Adrenal gland (tissue), 12 donors: Measurements from ENCODE around the gene EML1. TPM values are rescaled to one million over a fixed set of nuclear protein-coding genes. Genes with fewer than 3 reads are reported as not detected.

ENCODE experiments used
- DNase-seq, 7 donors: peaks; one replicate each; pipeline ENCODE4 v3.0.0-alpha.2; 2019 to 2020
- H3K27ac ChIP-seq, 5 donors: fragments of 200-600 bp; sonication (generic) in 4 of 5; 1 replicate in 3 of 5; 2 replicates in 2 of 5; pipeline versions ENCODE4 v1.5.1 to v1.8.0; 2016 to 2020; ENCODE audit warnings: mild to moderate bottlenecking in 1 of 5
- H3K27me3 ChIP-seq: fragments of 200-600 bp; 2 replicates; pipeline ENCODE4 v1.8.0; 2021
- H3K36me3 ChIP-seq, 2 donors: fragments of 200-600 bp; replicated peaks in 1 of 2; 1 replicate in 1 of 2; 2 replicates in 1 of 2; pipeline versions ENCODE4 v1.5.1 to v1.8.0; 2018 to 2022
- H3K4me1 ChIP-seq, 2 donors: fragments of 200-600 bp; replicated peaks in 1 of 2; 1 replicate in 1 of 2; 2 replicates in 1 of 2; pipeline versions ENCODE4 v1.5.1 to v1.8.0; 2018 to 2021
- H3K4me3 ChIP-seq, 4 donors: fragments of 200-600 bp; sonication (generic) in 3 of 4; one replicate each; pipeline ENCODE4 v1.5.1; 2016 to 2018
- H3K9me3 ChIP-seq, 3 donors: fragments of 200-600 bp; sonication (generic) in 1 of 3; replicated peaks in 1 of 3; 1 replicate in 2 of 3; 2 replicates in 1 of 3; pipeline versions ENCODE4 v1.5.1 to v1.8.0; 2016 to 2021
- CTCF ChIP-seq, 6 experiments: fragments of 450-650 bp in 4 of 6; fragments of 200-600 bp in 2 of 6; sonication (generic) in 1 of 6; IDR thresholded peaks; 1 replicate in 5 of 6; 2 replicates in 1 of 6; pipeline versions ENCODE4 v1.5.1 to v1.8.0; 2016 to 2021; ENCODE audit warnings: antibody characterized with exemption in 6 of 6, mild to moderate bottlenecking in 2 of 6, moderate library complexity in 1 of 6
- POLR2A ChIP-seq, 2 donors: fragments of 450-650 bp; IDR thresholded peaks; one replicate each; pipeline ENCODE4 v1.6.1; 2017; ENCODE audit warnings: antibody characterized with exemption in 2 of 2, mild to moderate bottlenecking in 2 of 2, moderate library complexity in 1 of 2
- WGBS, 4 donors: extraction: QIAGEN DNeasy Blood & Tissue Kit in 2 of 4; methylation state at CpG; one replicate each; pipeline versions ENCODE4 v1.1.5 to v1.1.7; 2013 to 2017; 5-methylcytosine and 5-hydroxymethylcytosine counted together
- intact Hi-C, 2 donors: fragments of 100-400 bp; cut with DNase I; formaldehyde crosslinking; loops; one replicate each; pipeline versions ENCODE4 v1.14.1 to v1.15.0; 2022 to 2023
- polyA plus RNA-seq, 3 donors: library from polyadenylated mRNA; stranded (reverse); fragments of 200-250 nt in 2 of 3; fragments of 350-450 nt in 1 of 3; fragmentation: Illumina TruSeq in 1 of 3; extraction: RNeasy Lipid Tissue Mini Kit (QIAGEN cat#74804) in 1 of 3; gene quantifications; one replicate each; pipeline ENCODE4 v1.2.3, GENCODE V29; 2013 to 2014
- total RNA-seq, 9 donors: library from RNA; depleted of rRNA in 4 of 9; stranded (reverse); fragments of >200 nt in 4 of 9; fragments of 120-200 nt in 1 of 9; fragmentation: NEBNext Ultra II Directional in 1 of 9; extraction: Animal tissue kit (Norgen Biotek cat#: 25700) in 1 of 9; gene quantifications; one replicate each; pipeline versions ENCODE4 v1.1.0 to v1.2.4, GENCODE V29; 2013 to 2023
- donor health status: healthy with polysubstance abuse.
- donor health status: Bipolar disorder and iron deficiency.
- donor health status: DM: yes; HTN: yes; CAD: no.
- donor health status: DM: no; HTN: no; CAD: no.
- donor health status: DM: no; HTN: no; CAD: no.
- donor health status: DM: yes; HTN: yes; CAD: no.

The EML1 gene
- total and polyA plus RNA-seq, 12 donors = 5.5 to 59.5 (median 16.2) TPM

- Histone ChIP-seq H3K36me3 (no peaks in the 10 kb centered on the region), H3K4me3 (no peak overlapping the region), H3K4me1 (peaks cover 48 to 63% of the 10 kb centered on the region in 2 donors), H3K9me3 (no peaks in the 10 kb centered on the region), H3K27ac (peak overlapping the region; percentile 6 to 94 (median 43)), H3K27me3 (no peaks in the 10 kb centered on the region)
- intact Hi-C loops = no loop called here
- TF ChIP-seq POLR2A (IDR thresholded peaks at IDR 0.05) (peak in 1 of 2 donors; percentile 22), CTCF (IDR thresholded peaks at IDR 0.05) (no peak)
- 27 to 35% (median 34%) methylated on average over 20 to 25 of the region's 25 CpGs for WGBS, 4 donors
- DNase-seq = peak; percentile 45 to 81 (median 73)
These were observed 41.4 kb upstream of the EML1 start for GRCh38 chr14:99751539-99752485.

GRCh38 chr14:99752486-99753121, 40.6 kb upstream of the EML1 start:
- no peaks in the 10 kb centered on the region for H3K27me3 ChIP-seq
- DNase-seq = peak in 3 of 7 donors; percentile 17 to 42 (median 35)
- H3K4me1 ChIP-seq = peaks cover 47 to 64% of the 10 kb centered on the region in 2 donors
- peak overlapping the region; percentile 6 to 94 (median 43) for H3K27ac ChIP-seq
- no peaks in the 10 kb centered on the region for H3K36me3 ChIP-seq
- intact Hi-C loops = no loop called here
- H3K9me3 ChIP-seq = no peaks in the 10 kb centered on the region
- no peak for TF ChIP-seq POLR2A (IDR thresholded peaks at IDR 0.05)
- no peak for TF ChIP-seq CTCF (IDR thresholded peaks at IDR 0.05)
- WGBS, 4 donors = 24 to 35% (median 24%) methylated on average over 6 to 9 of the region's 9 CpGs
- no peak overlapping the region for H3K4me3 ChIP-seq

GRCh38 chr14:99753225-99754140, 39.7 kb upstream of the EML1 start:
- Histone ChIP-seq H3K36me3 (no peaks in the 10 kb centered on the region), H3K9me3 (no peaks in the 10 kb centered on the region), H3K27ac (peak overlapping the region in 2 of 5 donors; percentile 84 to 94), H3K4me1 (peaks cover 52 to 73% of the 10 kb centered on the region in 2 donors), H3K4me3 (no peak overlapping the region), H3K27me3 (no peaks in the 10 kb centered on the region)
- no peak for TF ChIP-seq POLR2A (IDR thresholded peaks at IDR 0.05)
- TF ChIP-seq CTCF (IDR thresholded peaks at IDR 0.05) = no peak
- intact Hi-C loops = no loop called here
- DNase-seq = peak in 2 of 7 donors; percentile 10 to 19
- 67 to 80% (median 73%) methylated on average over 3 to 16 of the region's 16 CpGs for WGBS, 4 donors
